CD4-positive, alpha-beta T cell (primary cell): ENCODE results near the gene OR51G2. TPM values are rescaled to one million over a fixed set of nuclear protein-coding genes. Genes with fewer than 3 reads are reported as not detected.

Source experiments
- ATAC-seq: fragments of 200-7000 bp; cut with Tn5 transposase; one replicate; pipeline ENCODE4 v1.10.0; 2022; ENCODE audit warnings: mild to moderate bottlenecking; ENCODE audit not compliant: poor library complexity
- CTCF ChIA-PET: fragments of 350-600 bp; sonication (Branson Sonifier 250); formaldehyde crosslinking; loops from one replicate; lab custom pipeline; 2021; ENCODE audit warnings: antibody characterized with exemption, inconsistent platforms; lab: Charles Lee
- POLR2A ChIA-PET: fragments of 350-600 bp; sonication (Branson Sonifier 250); formaldehyde crosslinking; loops from one replicate; lab custom pipeline; 2021; ENCODE audit warnings: antibody characterized with exemption, inconsistent platforms; lab: Charles Lee
- DNase-seq, 14 experiments: peaks; one replicate each; pipeline ENCODE4 v3.0.0-alpha.2; 2013 to 2020; ENCODE audit warnings: mixed read lengths in 2 of 14
- H3K27ac ChIP-seq, 2 donors: one replicate each; pipeline versions ENCODE4 v1.5.1 to v1.7.0; 2013; ENCODE audit warnings: low read length in 2 of 2, low read depth in 1 of 2, mild to moderate bottlenecking in 1 of 2
- H3K27me3 ChIP-seq, 2 experiments: 1 replicate in 1 of 2; 2 replicates in 1 of 2; pipeline versions ENCODE4 v1.6.1 to v1.7.0; 2013; ENCODE audit warnings: low read length in 2 of 2, control low read depth in 1 of 2, mild to moderate bottlenecking in 1 of 2, moderate library complexity in 1 of 2; ENCODE audit not compliant: insufficient read depth in 2 of 2, control insufficient read depth in 1 of 2
- H3K36me3 ChIP-seq: one replicate; pipeline ENCODE4 v1.6.1; 2013; ENCODE audit warnings: low read length, control low read depth; ENCODE audit not compliant: insufficient read depth
- H3K4me1 ChIP-seq: one replicate; pipeline ENCODE4 v1.6.1; 2013; ENCODE audit warnings: low read length, control low read depth; ENCODE audit not compliant: insufficient read depth
- H3K4me3 ChIP-seq: one replicate; pipeline ENCODE4 v1.5.1; 2013; ENCODE audit warnings: mild to moderate bottlenecking, low read length, moderate library complexity
- H3K9me3 ChIP-seq, 2 experiments: 1 replicate in 1 of 2; 2 replicates in 1 of 2; pipeline versions ENCODE4 v1.6.1 to v1.7.0; 2013; ENCODE audit warnings: low read length in 2 of 2, mild to moderate bottlenecking in 2 of 2, control low read depth in 1 of 2, moderate library complexity in 1 of 2; ENCODE audit not compliant: control insufficient read depth in 1 of 2, insufficient read depth in 1 of 2
- H3K27ac Mint-ChIP-seq: one replicate; pipeline ENCODE4 v1.8.0; 2020; ENCODE audit warnings: mixed read lengths
- H3K27me3 Mint-ChIP-seq: one replicate; pipeline ENCODE4 v1.8.0; 2021; ENCODE audit warnings: mixed read lengths
- H3K36me3 Mint-ChIP-seq: one replicate; pipeline ENCODE4 v1.8.0; 2021; ENCODE audit warnings: low read depth, mixed read lengths
- H3K4me1 Mint-ChIP-seq: one replicate; pipeline ENCODE4 v1.8.0; 2021; ENCODE audit warnings: low read depth, mixed read lengths
- H3K4me3 Mint-ChIP-seq: one replicate; pipeline ENCODE4 v1.8.0; 2020; ENCODE audit warnings: mild to moderate bottlenecking, mixed read lengths
- H3K9me3 Mint-ChIP-seq: one replicate; pipeline ENCODE4 v1.8.0; 2020; ENCODE audit warnings: mixed read lengths
- intact Hi-C, 2 experiments: fragments of 100-400 bp; cut with DNase I in 1 of 2; cut with micrococcal nuclease in 1 of 2; formaldehyde crosslinking; loops; one replicate each; pipeline versions ENCODE4 v1.15.1 to v1.9.0; 2023 to 2025; cut with DNase I, micrococcal nuclease
- total RNA-seq, 174 experiments: library from RNA in 2 of 174; stranded (reverse) in 2 of 174; gene quantifications; one replicate each; pipeline ENCODE4 v1.2.3 and lab custom pipeline; 2021 to 2026
- TF ChIP-seq, protein P1 (sequence below): fragments of 200-600 bp; IDR thresholded peaks from one replicate; pipeline ENCODE4 v1.8.0; 2022; ENCODE audit warnings: antibody characterized with exemption, mild to moderate bottlenecking

The OR51G2 gene
- total RNA-seq, 2 experiments from 2014 or later: not detected

DNA sequence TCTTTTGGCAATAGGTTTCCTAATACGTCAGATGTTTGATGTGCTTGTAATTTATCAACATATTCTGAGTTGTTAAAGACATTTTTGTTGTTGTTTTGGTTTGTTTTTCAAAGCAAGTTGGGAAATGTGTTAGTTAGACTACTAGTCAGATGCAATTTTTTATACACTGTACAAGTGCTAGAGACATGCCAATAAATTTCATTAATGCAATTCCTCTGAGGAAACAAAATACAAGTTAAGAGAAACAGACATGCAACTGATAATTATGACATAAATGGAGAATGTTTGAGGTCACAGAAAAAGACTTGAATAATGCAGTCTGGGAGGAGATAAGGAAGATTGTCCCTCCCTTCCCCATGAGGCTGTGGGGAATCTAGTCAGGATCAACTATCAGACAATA lies 31.6 kb downstream of the OR51G2 start:
- TF ChIP-seq, protein P1, sequence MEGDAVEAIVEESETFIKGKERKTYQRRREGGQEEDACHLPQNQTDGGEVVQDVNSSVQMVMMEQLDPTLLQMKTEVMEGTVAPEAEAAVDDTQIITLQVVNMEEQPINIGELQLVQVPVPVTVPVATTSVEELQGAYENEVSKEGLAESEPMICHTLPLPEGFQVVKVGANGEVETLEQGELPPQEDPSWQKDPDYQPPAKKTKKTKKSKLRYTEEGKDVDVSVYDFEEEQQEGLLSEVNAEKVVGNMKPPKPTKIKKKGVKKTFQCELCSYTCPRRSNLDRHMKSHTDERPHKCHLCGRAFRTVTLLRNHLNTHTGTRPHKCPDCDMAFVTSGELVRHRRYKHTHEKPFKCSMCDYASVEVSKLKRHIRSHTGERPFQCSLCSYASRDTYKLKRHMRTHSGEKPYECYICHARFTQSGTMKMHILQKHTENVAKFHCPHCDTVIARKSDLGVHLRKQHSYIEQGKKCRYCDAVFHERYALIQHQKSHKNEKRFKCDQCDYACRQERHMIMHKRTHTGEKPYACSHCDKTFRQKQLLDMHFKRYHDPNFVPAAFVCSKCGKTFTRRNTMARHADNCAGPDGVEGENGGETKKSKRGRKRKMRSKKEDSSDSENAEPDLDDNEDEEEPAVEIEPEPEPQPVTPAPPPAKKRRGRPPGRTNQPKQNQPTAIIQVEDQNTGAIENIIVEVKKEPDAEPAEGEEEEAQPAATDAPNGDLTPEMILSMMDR: no peak
- Histone ChIP-seq H3K36me3 (no peaks in the 10 kb centered on the region), H3K4me1 (no peaks in the 10 kb centered on the region), H3K27me3 (no peaks in the 10 kb centered on the region), H3K4me3 (no peak overlapping the region), H3K27ac (no peak overlapping the region), H3K9me3 (no peaks in the 10 kb centered on the region)
- no peak for ATAC-seq
- Mint-ChIP-seq H3K4me1 (no peaks in the 10 kb centered on the region), H3K27ac (no peak overlapping the region), H3K4me3 (no peak overlapping the region), H3K27me3 (no peaks in the 10 kb centered on the region), H3K36me3 (no peaks in the 10 kb centered on the region), H3K9me3 (no peaks in the 10 kb centered on the region)
- ChIA-PET CTCF (no interaction called here), POLR2A (no interaction called here)
- intact Hi-C loops: no loop called here
- no peak for DNase-seq

DNA sequence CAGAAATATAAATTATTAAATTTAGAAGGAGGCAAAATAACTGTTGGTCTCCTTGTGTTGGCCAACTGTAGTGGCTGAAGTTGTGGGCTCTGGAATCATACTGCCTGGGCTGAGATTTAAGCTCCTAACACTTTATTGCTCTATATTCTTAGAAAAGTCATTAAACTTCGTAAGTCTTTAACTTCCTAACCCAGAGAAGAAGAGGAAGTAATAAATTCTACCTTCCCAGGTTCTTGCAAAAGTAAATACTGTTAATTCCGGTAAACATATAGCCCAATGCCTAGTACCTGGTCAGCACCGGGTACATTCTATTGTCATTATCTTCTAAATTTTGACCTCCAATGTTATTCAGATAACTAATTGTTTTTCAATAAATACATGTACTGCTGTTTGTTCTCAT lies 33.0 kb downstream of the OR51G2 start:
- H3K27ac ChIP-seq: no peak overlapping the region
- no peaks in the 10 kb centered on the region for H3K9me3 ChIP-seq
- no peaks in the 10 kb centered on the region for H3K36me3 Mint-ChIP-seq
- DNase-seq: no peak
- TF ChIP-seq, protein P1: no peak
- no peaks in the 10 kb centered on the region for H3K4me1 Mint-ChIP-seq
- no peaks in the 10 kb centered on the region for H3K4me1 ChIP-seq
- no peak overlapping the region for H3K27ac Mint-ChIP-seq
- H3K27me3 Mint-ChIP-seq: no peaks in the 10 kb centered on the region
- ChIA-PET CTCF (no interaction called here), POLR2A (no interaction called here)
- H3K4me3 Mint-ChIP-seq: no peak overlapping the region
- H3K4me3 ChIP-seq: no peak overlapping the region
- H3K27me3 ChIP-seq: no peaks in the 10 kb centered on the region
- H3K36me3 ChIP-seq: no peaks in the 10 kb centered on the region
- intact Hi-C loops: no loop called here
- no peak for ATAC-seq
- no peaks in the 10 kb centered on the region for H3K9me3 Mint-ChIP-seq

DNA sequence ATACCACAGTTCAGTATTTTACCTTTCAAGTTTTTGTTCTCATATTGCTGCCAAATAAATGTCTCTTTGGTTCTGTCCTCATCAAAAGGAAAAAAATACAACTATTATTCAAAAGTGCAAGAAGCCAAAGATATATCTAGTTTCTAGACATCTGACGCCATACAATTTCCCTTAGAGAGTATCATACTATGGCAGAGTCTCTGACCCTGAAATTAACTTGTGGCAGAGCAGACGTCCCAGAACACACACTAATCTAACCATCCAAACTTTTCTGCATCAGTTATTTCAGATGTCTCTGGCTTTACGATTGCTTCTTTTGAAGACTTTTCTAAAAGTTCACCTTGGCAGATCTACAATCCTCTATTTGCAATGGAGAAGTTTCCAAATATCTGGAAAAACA lies 34.8 kb downstream of the OR51G2 start:
- peaks cover 4% of the 10 kb centered on the region for H3K27me3 Mint-ChIP-seq
- no peak for ATAC-seq
- TF ChIP-seq, protein P1: no peak
- no peak overlapping the region for H3K27ac Mint-ChIP-seq
- Histone ChIP-seq H3K4me3 (no peak overlapping the region), H3K27me3 (no peaks in the 10 kb centered on the region), H3K27ac (no peak overlapping the region), H3K9me3 (no peaks in the 10 kb centered on the region), H3K36me3 (no peaks in the 10 kb centered on the region), H3K4me1 (no peaks in the 10 kb centered on the region)
- H3K36me3 Mint-ChIP-seq: no peaks in the 10 kb centered on the region
- intact Hi-C loops: no loop called here
- ChIA-PET POLR2A (no interaction called here), CTCF (no interaction called here)
- no peak for DNase-seq
- no peaks in the 10 kb centered on the region for H3K9me3 Mint-ChIP-seq
- no peak overlapping the region for H3K4me3 Mint-ChIP-seq
- no peaks in the 10 kb centered on the region for H3K4me1 Mint-ChIP-seq
